IPS DF 4.7 (cell line): ENCODE data around the gene GLS.
"Not testable (repeated sequence)": the region's sequence is repeated elsewhere in the genome, so short reads cannot be mapped to it uniquely, and the experiment has no call there.

Experiments
- DNase-seq: peaks from one replicate; pipeline ENCODE4 v3.0.0-alpha.2; 2013; ENCODE audit warnings: low spot score; ENCODE audit errors: extremely low read depth

The GLS gene

DNA sequence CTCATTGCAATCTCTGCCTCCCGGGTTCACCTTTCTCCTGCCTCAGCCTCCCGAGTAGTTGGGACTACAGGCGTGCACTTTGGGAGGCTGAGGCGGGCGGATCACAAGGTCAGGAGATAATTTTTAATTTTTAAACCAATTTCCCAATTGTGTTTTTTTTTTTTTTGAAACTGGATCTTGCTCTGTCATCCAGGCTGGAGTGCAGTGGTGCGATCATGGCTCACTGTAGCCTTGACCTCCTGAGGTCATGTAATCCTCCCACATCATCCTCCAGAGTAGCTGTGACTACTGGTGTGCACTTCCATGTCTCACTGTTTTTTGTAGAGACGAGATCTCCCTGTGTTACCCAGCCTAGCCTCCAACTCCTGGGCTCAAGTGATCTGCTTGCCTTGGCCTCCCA, 49.3 kb downstream of the GLS start:
- no peak for DNase-seq

GRCh38 chr2:190930411-190930810, 49.8 kb downstream of the GLS start:
- DNase-seq = no peak

DNA sequence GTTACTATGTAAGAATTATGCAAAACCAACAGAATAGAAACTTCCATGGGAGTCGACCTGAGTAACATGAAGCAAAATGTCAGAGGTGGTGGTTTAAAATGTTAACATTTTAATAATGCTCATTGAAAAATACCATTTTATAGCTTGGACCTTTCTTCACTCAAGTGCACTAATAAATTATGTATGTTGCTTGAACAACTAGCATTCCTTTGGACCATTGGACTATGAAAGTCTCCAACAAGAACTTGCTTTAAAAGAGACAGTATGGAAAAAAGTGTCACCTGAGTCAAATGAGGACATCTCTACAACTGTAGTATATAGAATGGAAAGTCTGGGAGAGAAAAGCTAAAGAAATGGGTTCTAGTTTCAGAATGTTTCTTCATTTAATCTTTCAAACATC, 51.9 kb downstream of the GLS start:
- no peak for DNase-seq

DNA sequence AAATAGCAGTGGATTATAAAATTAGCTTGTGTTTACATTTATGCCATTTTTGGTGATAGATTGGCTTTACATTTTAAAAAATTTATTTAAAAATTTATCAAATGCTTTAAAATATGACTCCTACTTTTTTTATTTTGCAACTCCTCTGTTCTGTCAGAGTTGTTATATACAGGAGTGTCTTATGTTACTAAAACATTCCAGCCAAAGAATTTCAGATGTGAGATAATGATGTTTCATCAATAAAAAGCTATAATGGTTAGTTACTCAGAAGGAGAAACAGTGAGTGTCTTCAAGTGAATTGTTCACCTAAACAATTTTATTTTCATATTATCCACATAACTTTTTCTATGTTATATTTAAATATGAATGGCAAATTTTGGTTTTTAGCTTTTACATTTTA, 52.7 kb downstream of the GLS start:
- DNase-seq = no peak

GRCh38 chr2:190935054-190935453, 54.4 kb downstream of the GLS start:
- DNase-seq = no peak

GRCh38 chr2:190938771-190939335, 58.2 kb downstream of the GLS start:
- no peak for DNase-seq

DNA sequence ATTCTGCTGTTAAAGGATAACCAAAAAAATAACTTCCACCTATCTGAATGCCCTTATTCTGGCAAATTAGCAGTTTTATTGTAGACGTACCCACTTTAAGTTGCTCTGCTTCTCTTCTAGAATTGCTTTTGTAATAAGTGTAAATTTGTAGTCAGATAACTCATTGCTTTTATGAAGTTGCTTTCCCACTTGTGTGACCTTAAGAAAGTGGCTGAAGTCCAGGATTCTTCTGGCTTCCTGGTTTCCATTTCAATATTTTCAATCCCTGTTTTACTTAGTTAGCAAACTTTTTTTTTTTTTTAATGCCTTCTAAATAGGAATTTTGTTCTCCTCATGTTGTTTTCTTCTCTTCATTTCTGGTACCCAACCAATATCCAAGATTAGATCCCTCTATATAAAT, 59.8 kb downstream of the GLS start:
- no peak for DNase-seq

DNA sequence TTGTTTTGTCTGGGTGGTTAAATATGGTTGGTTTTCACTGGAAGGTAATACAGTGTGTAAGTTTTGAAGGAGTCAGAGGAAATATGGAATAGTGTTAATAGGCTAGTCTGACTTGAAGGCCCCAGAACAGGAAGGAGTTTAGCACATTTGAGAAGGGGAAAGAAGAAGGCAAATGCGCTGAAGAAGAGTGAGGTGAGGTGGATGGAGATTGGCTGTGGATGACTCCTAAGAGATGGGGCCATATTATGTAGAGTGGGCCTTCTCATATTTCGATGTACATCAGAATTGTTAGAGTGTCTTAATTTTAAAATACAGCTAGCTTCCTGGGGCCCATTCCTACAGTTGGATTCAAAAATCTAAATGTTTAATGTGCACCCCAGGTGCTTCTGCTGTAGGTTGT, 61.0 kb downstream of the GLS start:
- no peak for DNase-seq

DNA sequence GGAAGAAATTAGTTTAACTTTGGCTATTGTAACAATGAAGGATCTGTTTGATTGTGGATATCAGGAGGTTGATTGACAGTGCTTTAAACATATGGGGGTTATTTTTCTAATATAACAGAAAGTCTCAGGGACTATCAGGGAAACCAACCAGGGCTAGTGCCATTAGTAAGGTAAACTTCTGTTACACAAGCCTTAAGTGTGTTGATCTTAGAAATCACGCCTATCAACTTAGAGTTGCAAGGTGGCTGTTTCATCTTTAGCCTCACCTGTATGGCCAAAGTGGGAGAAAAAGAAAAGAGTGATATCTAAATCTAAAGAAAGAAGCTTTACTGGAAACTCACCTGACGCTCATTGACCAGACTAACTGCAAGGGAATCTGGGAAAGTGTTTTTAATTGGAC, 62.1 kb downstream of the GLS start:
- no peak for DNase-seq

GRCh38 chr2:190943706-190944105, 63.1 kb downstream of the GLS start:
- no peak for DNase-seq

GRCh38 chr2:190947141-190947540, 66.5 kb downstream of the GLS start:
- no peak for DNase-seq

- no peak for DNase-seq
Observed at GRCh38 chr2:190947711-190948251, 67.2 kb downstream of the GLS start.

DNA sequence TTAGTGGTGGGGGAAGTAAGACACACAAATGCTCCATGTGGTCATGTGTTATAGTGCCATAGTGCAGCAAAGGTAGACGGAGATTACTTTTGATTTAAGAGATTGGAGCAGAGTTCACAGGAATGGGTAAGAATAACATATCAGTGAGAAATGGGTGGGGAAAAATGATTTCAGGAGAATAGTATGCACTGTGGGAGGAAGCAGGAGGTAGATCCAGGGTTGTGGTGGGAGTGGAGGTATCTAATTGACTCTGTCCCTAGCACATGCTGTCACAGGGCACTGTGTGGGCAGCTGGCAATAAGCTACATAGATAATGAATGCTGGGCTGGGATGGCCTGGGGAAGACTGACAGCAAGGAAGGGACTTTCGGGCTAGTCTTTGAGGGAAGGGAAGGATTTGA, 68.0 kb downstream of the GLS start:
- no peak for DNase-seq

- no peak for DNase-seq
Observed at GRCh38 chr2:190950566-190950991, 70.0 kb downstream of the GLS start.

- no peak for DNase-seq
Observed at GRCh38 chr2:190953257-190953656, 72.6 kb downstream of the GLS start.

- DNase-seq = no peak
Observed at GRCh38 chr2:190959911-190960788, 79.5 kb downstream of the GLS start.

- DNase-seq = not testable (repeated sequence)
Observed at GRCh38 chr2:190961117-190961516, 80.5 kb downstream of the GLS start.

DNA sequence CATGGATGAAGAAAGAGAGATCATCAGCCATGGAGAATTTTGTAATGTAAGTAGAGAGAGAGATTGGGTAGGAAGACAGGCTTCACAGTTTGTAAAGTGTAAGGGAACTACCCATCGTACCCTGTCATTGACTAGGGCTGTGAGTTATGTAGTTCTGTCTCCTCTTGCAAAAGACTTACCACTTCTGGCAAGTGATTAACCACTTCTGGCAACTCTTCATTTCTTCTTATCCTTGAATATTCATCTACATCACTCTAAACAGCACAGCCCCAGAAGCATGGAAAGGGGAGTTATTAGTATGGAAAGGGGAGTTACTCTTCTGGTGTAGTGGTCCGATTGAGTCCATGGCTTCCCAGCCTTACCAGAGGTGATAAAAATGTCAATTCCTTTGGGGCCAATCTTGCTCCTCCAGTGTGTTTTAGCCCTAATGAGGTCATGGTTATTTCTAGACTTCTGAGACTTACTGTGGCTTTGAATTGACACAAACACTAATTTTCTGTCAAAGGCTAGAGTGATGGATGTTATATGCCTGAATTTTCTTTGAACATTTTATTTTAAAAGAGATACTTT, 81.4 kb downstream of the GLS start:
- DNase-seq = no peak

- DNase-seq = no peak
Observed at GRCh38 chr2:190963088-190963487, 82.5 kb downstream of the GLS start.

- DNase-seq = no peak
Observed at GRCh38 chr2:190964170-190964795, 83.7 kb downstream of the GLS start.

- DNase-seq = no peak
Observed at GRCh38 chr2:190965580-190966222, 85.1 kb downstream of the GLS start.
